NCI-H526 treated with DMSO at 0.1 percent for 48 hours (cell line): ENCODE measurements around the gene NHERF2.

Source experiments
- DNase-seq: peaks from one replicate; lab custom pipeline; 2025; lab: John Stamatoyannopoulos, UW

NHERF2 gene

DNA sequence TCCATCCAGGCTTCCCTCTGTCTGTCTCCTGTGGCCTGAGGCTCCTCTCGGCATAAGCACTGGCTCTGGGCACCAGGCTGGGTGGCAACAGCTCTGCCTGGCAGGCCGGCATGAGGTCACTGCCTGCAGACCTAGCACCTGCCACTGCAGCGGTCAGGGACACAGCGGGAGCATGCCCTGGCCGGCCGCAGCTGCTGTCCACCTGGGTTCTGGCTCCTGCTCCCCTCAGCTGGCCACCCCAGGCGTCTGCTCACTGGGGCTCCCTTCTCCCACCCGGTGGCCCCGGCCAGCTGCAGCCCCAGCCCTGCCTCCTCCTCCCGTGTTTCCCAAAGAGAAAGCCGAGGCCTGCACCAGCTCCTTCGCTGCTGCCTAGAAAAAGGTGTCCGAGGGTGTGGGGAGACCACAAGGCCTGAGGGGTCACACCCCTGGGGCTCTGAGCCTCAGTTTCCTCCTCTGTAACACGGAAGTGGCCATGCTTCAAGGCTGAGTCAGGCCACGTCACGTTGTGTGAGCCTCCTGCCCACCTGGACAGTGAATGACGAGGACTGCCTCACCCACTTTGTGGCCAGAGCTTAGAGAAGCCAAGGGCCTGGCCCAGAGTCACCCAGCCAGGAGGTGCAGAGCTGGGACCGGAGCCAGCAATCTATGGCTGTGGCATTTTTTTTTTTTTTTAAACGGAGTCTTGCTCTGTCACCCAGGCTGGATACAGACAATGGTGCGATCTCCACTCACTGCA lies 14.3 kb downstream of the NHERF2 start:
- DNase-seq: no peak

GRCh38 chr16:2042171-2042985 lies 15.7 kb downstream of the NHERF2 start:
- DNase-seq: no peak

DNA sequence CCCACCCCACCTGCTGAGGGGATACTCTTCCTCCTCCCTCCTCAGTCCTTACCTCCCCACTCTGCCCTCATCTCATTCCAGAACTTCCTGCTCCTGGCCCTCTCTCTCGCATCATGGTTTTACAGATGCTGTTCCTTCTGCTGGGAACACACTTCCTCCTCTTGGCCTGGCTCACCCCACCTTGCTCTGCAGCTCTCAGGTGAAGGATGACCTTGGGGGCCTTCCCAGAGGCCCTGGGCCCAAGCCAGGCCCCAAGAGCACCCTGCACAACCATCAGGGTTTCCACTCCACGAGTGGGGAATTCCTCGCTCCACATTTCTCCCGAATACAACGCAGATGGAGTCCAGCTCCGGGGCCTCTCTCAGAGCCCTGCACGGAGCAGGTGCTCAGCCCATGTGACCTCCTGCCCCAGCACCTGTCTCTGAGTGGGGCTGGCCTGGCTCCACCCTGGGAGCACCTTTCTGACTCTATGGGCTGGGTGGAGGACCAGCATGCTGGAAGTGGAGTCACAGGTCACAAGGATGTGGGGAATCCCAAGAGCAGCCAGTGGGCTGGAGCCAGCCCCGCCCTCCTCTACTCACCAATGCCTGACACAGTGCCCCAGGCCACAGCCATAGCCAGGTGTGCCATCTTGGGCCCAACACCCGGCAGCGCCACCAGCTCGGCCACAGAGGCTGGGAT lies 16.4 kb downstream of the NHERF2 start:
- no peak for DNase-seq

GRCh38 chr16:2043667-2044451 lies 17.2 kb downstream of the NHERF2 start:
- no peak for DNase-seq

- DNase-seq: no peak
Observed at GRCh38 chr16:2044541-2044940, 17.8 kb downstream of the NHERF2 start.

DNA sequence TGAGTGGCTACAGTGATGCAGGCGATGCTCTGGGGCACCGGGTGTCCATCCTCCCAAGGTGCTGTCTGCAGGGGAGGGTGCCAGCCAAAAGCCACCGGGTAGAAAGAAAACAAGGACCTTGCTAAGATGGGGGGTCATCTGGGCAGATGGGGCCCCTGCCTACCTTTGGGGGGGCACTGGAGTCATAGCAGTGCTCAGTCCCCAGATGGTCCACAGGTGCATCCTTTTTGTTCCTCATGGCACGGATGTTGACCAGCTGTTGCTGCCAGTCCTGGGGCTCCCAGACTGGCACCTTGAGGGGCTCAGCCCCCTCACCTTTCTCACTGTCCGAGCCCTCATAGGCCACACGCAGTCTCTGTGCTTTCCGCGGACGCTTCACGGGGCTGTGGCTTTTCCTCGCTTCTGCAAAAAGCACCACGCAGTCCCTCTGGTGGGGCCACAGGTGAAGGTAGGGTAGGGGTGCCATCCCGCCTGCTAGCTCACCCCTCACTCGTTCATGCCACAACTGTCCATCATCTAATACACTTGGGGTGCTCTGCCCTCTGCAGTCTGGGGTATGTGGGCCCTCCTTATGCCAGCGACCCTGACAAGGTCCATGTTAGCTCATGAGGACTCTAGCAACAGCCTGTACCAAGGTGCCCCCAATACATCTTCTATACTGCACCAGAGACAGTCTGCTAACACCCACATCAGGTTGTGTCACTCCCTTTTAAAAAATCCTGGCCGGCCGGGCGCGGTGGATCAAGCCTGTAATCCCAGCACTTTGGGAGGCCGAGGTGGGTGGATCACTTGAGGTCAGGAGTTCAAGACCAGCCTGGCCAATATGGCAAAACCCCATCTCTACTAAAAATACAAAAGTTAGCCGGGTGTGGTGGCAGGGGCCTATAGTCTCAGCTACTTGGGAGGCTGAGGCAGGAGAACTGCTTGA lies 19.5 kb downstream of the NHERF2 start:
- no peak for DNase-seq

DNA sequence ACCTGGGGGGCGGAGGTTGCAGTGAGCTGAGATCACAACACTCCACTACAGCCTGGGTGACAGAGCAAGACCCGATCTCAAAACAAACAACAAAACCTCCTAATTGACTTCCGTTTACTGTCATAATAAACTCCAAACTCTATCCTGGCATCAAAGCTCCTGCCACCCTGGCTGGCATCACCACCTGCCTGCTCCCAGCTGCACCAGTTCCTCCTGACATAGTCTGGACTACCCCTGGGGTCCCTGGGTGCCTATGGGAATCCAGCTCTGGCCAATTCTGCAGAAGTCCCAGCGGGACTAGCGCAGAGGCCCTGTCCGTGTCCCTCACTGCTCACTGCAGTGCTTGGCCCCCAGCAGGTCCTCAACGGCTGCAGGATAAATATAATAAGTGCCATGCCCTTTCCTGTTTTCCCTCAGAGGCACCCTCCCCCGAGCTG lies 20.2 kb downstream of the NHERF2 start:
- DNase-seq: no peak

GRCh38 chr16:2047330-2048115 lies 20.8 kb downstream of the NHERF2 start, which contains the start of the genes NTHL1 and TSC2:
TSS of gene NTHL1 (minus strand) at chr16:2047834. CDS start at chr16:2047823, 11 bp downstream.
TSS of gene TSC2 (plus strand) at chr16:2047985. CDS start at chr16:2048616, 631 bp downstream.
- DNase-seq: peak; percentile 64

GRCh38 chr16:2048116-2048543 lies 21.4 kb downstream of the NHERF2 start:
- DNase-seq: no peak

DNA sequence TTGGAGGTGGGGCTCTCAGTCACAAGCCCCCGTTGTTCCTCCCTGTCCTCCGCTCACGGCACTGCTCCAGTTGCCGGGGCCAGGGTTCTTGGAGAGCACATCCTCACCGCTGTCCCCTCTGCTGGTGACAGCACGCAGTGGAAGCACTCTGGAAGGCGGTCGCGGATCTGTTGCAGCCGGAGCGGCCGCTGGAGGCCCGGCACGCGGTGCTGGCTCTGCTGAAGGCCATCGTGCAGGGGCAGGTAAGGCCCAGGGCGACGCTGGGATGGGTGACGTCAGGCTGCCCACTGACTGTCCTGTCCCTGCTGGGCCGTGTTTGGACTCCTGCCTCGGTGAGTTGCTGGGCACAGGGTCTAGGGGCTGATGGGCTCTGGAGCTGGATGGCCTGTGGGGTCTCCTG lies 26.5 kb downstream of the NHERF2 start:
- no peak for DNase-seq

DNA sequence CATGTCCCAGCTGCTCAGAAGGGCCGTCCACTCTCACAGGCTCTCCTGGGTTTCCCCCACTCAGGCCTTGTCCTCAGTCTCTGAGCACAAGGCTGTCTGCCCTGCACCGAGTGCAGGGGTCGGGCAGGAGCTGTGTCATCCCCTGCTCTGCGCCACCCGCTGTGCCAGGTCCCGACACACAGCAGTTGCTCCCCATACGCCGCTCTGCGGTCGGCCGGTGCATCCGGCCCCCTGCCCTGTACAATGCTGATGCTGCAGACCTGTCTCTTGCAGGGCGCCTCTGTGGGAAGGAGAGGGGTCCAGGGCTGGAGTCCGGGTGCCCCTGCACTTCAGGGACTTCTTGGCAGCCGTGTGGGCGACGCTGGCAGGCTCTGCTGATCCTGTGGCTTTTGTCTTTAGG lies 27.2 kb downstream of the NHERF2 start:
- no peak for DNase-seq

GRCh38 chr16:2054543-2055245 lies 28.0 kb downstream of the NHERF2 start:
- no peak for DNase-seq

GRCh38 chr16:2056077-2056476 lies 29.4 kb downstream of the NHERF2 start:
- DNase-seq: no peak

GRCh38 chr16:2056681-2057407 lies 30.1 kb downstream of the NHERF2 start:
- no peak for DNase-seq

DNA sequence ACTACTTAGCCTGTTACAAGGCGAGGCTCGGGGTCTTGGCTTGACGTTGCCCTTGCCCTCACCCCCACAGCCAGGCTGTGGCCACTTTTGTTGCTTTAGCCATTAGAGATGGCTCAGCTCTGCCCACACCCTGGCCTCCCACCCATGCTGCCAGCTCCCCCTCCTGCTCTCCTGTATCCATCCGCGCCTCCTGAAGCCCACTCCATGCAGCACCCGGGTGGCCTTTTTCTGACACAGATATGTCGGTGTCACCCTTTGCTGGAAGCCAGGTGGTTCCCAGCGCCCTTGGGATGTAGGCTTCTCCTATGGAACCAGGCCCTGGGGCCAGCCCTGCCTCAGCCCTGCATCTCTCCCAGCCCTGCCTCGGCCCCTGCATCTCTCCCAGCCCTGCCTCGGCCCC lies 30.7 kb downstream of the NHERF2 start:
- no peak for DNase-seq

GRCh38 chr16:2058420-2058819 lies 31.7 kb downstream of the NHERF2 start:
- DNase-seq: no peak

GRCh38 chr16:2058872-2059271 lies 32.2 kb downstream of the NHERF2 start:
- DNase-seq: no peak

GRCh38 chr16:2060346-2060745 lies 33.6 kb downstream of the NHERF2 start:
- no peak for DNase-seq
